OCI-M1 (cell line): ENCODE measurements around the gene FKBP4.

ENCODE experiments used
- DNase-seq: peaks from one replicate; lab custom pipeline; 2025; lab: John Stamatoyannopoulos, UW

Gene FKBP4

GRCh38 chr12:2813214-2814185 lies 18.7 kb downstream of the FKBP4 start:
- DNase-seq, result peak; percentile 86

- DNase-seq, result no peak
These were observed 25.0 kb downstream of the FKBP4 start for GRCh38 chr12:2819810-2820209.

GRCh38 chr12:2820432-2820831 lies 25.7 kb downstream of the FKBP4 start:
- DNase-seq, result no peak

- DNase-seq, result no peak
These were observed 28.7 kb downstream of the FKBP4 start for GRCh38 chr12:2823483-2823882.

GRCh38 chr12:2824541-2824940 lies 29.8 kb downstream of the FKBP4 start:
- DNase-seq, result no peak

- no peak for DNase-seq
These were observed 30.4 kb downstream of the FKBP4 start for GRCh38 chr12:2825132-2825531.

GRCh38 chr12:2826036-2826435 lies 31.3 kb downstream of the FKBP4 start:
- no peak for DNase-seq

GRCh38 chr12:2826721-2827515 lies 32.1 kb downstream of the FKBP4 start:
- DNase-seq, result no peak

- DNase-seq, result no peak
These were observed 34.5 kb downstream of the FKBP4 start for GRCh38 chr12:2829275-2829674.

- DNase-seq, result no peak
These were observed 37.9 kb downstream of the FKBP4 start for GRCh38 chr12:2832550-2833127.

- no peak for DNase-seq
These were observed 38.6 kb downstream of the FKBP4 start for GRCh38 chr12:2833327-2833726.

- DNase-seq, result no peak
These were observed 39.0 kb downstream of the FKBP4 start for GRCh38 chr12:2833810-2834209.

- DNase-seq, result no peak
These were observed 40.1 kb downstream of the FKBP4 start, which contains the start of gene NRIP2 for GRCh38 chr12:2834581-2835491. TSS of gene NRIP2 (minus strand) at chr12:2835035. CDS start at chr12:2834983, 52 bp downstream.

- DNase-seq, result no peak
These were observed 41.1 kb downstream of the FKBP4 start for GRCh38 chr12:2835691-2836403.

GRCh38 chr12:2836574-2836973 lies 41.8 kb downstream of the FKBP4 start:
- no peak for DNase-seq

GRCh38 chr12:2841056-2841650 lies 46.4 kb downstream of the FKBP4 start:
- peak; percentile 12 for DNase-seq

- DNase-seq, result no peak
These were observed 48.2 kb downstream of the FKBP4 start for GRCh38 chr12:2842948-2843347.

GRCh38 chr12:2844786-2845185 lies 50.0 kb downstream of the FKBP4 start:
- no peak for DNase-seq

GRCh38 chr12:2845280-2845679 lies 50.5 kb downstream of the FKBP4 start:
- no peak for DNase-seq

- no peak for DNase-seq
These were observed 57.2 kb downstream of the FKBP4 start for GRCh38 chr12:2851931-2852330.
